NCI-H146 (cell line): Measurements from ENCODE around the gene C6orf120.

ENCODE experiments used
- DNase-seq: peaks from one replicate; lab custom pipeline; 2025; lab: John Stamatoyannopoulos, UW

Gene C6orf120

GRCh38 chr6:169701954-169702839 is at the start of gene C6orf120, which contains the start of gene WDR27:
Gene C6orf120 (plus strand): TSS chr6:169702126. CDS start chr6:169702460, 334 bp downstream.
Gene WDR27 (minus strand): TSS chr6:169702029. CDS start chr6:169689005, 13,024 bp downstream.
- DNase-seq, result peak; percentile 100

- DNase-seq, result no peak
Observed at GRCh38 chr6:169652896-169653295, 49.0 kb upstream of the C6orf120 start.

GRCh38 chr6:169653691-169654090 is 48.2 kb upstream of the C6orf120 start:
- no peak for DNase-seq

- DNase-seq, result no peak
Observed at GRCh38 chr6:169654598-169655391, 47.1 kb upstream of the C6orf120 start.

GRCh38 chr6:169656546-169657283 is 45.2 kb upstream of the C6orf120 start:
- no peak for DNase-seq

GRCh38 chr6:169657284-169657610 is 44.7 kb upstream of the C6orf120 start:
- no peak for DNase-seq

- no peak for DNase-seq
Observed at GRCh38 chr6:169659820-169660610, 41.9 kb upstream of the C6orf120 start.

- DNase-seq, result no peak
Observed at GRCh38 chr6:169660751-169661390, 41.1 kb upstream of the C6orf120 start.

GRCh38 chr6:169661391-169661756 is 40.6 kb upstream of the C6orf120 start:
- DNase-seq, result no peak

- peak; percentile 65 for DNase-seq
Observed at GRCh38 chr6:169663468-169663867, 38.5 kb upstream of the C6orf120 start.

- no peak for DNase-seq
Observed at GRCh38 chr6:169664227-169664626, 37.7 kb upstream of the C6orf120 start.

GRCh38 chr6:169665289-169665688 is 36.6 kb upstream of the C6orf120 start:
- DNase-seq, result peak; percentile 98

- DNase-seq, result no peak
Observed at GRCh38 chr6:169666441-169666840, 35.5 kb upstream of the C6orf120 start.

- no peak for DNase-seq
Observed at GRCh38 chr6:169667716-169668115, 34.2 kb upstream of the C6orf120 start.

GRCh38 chr6:169668203-169668847 is 33.6 kb upstream of the C6orf120 start:
- DNase-seq, result no peak

- peak; percentile 54 for DNase-seq
Observed at GRCh38 chr6:169669147-169669546, 32.8 kb upstream of the C6orf120 start.

GRCh38 chr6:169669889-169670288 is 32.0 kb upstream of the C6orf120 start:
- no peak for DNase-seq

GRCh38 chr6:169671563-169671962 is 30.4 kb upstream of the C6orf120 start:
- DNase-seq, result no peak

GRCh38 chr6:169675011-169675410 is 26.9 kb upstream of the C6orf120 start:
- no peak for DNase-seq

GRCh38 chr6:169677096-169677495 is 24.8 kb upstream of the C6orf120 start:
- no peak for DNase-seq
